OCI-LY7 (cell line): ENCODE results near the gene ACSS3.

Experiments used
- EZH2phosphoT487 ChIP-seq: fragments of 200-600 bp; sonication (generic); IDR thresholded peaks from 2 replicates; pipeline ENCODE4 v1.6.1; 2018; ENCODE audit warnings: low read depth, borderline replicate concordance, mild to moderate bottlenecking, mixed run types, antibody characterized with exemption, low read length, moderate library complexity, mixed read lengths
- TF ChIP-seq, protein P1 (sequence below): fragments of 200-600 bp; sonication (generic); conservative IDR thresholded peaks from 2 replicates; pipeline ENCODE4 v1.5.1; 2014; ENCODE audit warnings: mild to moderate bottlenecking, antibody characterized with exemption, low read length, moderate library complexity, mixed read lengths

DNA sequence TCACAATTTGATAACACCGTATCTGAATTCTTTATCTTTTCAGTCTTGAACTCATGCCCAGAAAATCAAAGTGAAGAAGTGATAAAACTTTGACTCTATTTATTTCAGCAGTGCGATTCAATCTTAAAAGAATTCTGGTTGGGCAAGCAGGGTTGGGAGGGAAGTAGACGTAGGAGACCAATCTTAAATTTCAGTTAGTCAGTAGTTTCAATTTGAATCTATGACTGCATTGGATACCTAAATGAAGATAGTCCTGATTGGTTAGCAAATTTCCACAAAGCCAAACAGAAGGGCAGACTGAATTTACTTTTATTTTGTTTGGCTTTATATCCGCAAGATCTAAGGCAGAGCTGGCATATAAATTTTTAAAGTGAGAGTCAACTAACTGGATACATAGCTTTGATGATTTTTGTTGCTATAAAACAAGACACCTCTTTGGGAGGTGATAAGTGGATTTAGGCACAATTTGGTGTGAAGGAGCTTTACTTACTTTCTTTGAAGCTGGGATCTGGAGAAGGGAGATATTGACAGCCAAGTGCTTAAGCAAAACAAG, 2.6 kb downstream of the ACSS3 start:
- TF ChIP-seq, protein P1, sequence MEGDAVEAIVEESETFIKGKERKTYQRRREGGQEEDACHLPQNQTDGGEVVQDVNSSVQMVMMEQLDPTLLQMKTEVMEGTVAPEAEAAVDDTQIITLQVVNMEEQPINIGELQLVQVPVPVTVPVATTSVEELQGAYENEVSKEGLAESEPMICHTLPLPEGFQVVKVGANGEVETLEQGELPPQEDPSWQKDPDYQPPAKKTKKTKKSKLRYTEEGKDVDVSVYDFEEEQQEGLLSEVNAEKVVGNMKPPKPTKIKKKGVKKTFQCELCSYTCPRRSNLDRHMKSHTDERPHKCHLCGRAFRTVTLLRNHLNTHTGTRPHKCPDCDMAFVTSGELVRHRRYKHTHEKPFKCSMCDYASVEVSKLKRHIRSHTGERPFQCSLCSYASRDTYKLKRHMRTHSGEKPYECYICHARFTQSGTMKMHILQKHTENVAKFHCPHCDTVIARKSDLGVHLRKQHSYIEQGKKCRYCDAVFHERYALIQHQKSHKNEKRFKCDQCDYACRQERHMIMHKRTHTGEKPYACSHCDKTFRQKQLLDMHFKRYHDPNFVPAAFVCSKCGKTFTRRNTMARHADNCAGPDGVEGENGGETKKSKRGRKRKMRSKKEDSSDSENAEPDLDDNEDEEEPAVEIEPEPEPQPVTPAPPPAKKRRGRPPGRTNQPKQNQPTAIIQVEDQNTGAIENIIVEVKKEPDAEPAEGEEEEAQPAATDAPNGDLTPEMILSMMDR = no peak
- no peak for TF ChIP-seq EZH2phosphoT487
